ENCODE measurements around the gene NWD2.

Gene NWD2

GRCh38 chr4:37443137-37443536, 198.6 kb downstream of the NWD2 start:
- DNase-seq, result no peak

DNA sequence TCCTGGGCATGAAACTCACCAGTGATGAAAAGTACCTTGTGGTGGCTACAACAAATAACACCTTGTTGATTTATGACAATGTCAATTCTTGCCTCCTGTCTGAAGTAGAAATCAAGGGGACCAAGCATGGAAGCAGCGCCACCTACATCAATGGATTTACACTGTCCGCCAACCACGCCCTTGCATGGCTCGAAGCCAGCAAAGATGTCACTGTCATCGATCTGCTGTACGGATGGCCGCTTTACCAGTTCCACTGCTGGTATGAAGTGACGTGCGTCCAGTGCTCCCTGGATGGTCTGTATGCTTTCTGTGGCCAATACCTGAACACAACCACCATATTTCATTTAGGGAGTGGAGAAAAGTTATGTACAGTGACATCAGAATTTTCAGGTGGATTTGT, 200.5 kb downstream of the NWD2 start:
- no peak for DNase-seq

DNA sequence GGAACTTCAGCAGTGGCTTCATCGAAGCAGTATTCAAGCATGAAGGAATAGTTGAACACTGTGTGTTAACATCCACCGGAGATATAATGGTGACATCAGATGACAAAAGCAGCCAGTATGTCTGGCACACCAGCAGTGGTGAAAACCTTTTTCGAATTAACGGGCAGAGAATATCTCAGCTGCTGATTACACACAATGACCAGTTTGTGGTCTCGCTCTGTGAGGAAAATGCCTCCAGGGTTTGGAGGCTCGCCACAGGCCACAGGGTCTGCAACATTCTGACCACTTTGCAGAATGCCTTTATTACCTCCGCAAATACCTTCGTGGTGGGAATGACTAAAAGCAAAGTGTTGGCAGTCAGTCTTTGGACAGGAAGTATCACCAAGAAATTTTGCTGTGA, 201.5 kb downstream of the NWD2 start:
- no peak for DNase-seq

DNA sequence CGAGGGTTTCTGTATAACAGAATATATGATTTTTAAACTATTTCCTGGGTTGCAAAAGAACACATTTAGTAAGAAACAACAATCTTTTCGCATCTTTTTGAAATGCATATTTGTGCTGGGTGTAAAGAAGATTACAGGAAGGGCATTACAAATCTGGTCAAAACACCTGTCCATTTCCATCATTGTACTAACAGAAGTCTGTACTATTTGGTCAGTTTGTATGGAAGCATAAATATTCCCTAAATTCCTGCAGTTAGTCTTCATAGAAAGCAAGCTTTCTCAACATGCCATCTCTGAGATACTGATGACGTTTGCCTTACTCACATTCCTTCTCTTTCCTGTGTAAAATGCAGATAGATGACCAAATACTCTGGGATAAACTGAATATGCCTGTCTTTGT, 203.3 kb downstream of the NWD2 start:
- no peak for DNase-seq

- DNase-seq, result no peak
Measured at GRCh38 chr4:37450309-37450708, 205.8 kb downstream of the NWD2 start.

- DNase-seq, result no peak
Measured at GRCh38 chr4:37450911-37451310, 206.4 kb downstream of the NWD2 start.

- DNase-seq, result no peak
Measured at GRCh38 chr4:37451656-37452055, 207.1 kb downstream of the NWD2 start.

DNA sequence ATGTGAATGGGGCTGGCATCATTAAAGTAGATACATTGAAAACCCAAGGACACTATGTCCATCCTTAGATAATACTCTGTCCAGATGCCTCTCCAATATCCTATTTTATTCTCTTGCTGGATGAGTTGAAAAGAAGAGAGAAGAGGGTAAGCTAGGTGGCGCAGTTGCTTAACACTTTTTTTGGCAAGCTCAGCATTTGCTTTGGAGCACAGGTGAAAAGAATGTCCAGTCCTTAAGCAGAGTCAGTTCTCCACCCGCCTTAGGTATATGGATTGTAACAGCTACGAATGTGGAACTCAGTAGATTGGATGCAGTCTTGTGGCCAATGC, 208.4 kb downstream of the NWD2 start:
- DNase-seq, result peak; percentile 24 to 47

GRCh38 chr4:37453281-37453998, 208.9 kb downstream of the NWD2 start:
- peak in 1 of 2 donors; percentile 31 for DNase-seq

- no peak for DNase-seq
Measured at GRCh38 chr4:37453999-37454800, 209.7 kb downstream of the NWD2 start.

DNA sequence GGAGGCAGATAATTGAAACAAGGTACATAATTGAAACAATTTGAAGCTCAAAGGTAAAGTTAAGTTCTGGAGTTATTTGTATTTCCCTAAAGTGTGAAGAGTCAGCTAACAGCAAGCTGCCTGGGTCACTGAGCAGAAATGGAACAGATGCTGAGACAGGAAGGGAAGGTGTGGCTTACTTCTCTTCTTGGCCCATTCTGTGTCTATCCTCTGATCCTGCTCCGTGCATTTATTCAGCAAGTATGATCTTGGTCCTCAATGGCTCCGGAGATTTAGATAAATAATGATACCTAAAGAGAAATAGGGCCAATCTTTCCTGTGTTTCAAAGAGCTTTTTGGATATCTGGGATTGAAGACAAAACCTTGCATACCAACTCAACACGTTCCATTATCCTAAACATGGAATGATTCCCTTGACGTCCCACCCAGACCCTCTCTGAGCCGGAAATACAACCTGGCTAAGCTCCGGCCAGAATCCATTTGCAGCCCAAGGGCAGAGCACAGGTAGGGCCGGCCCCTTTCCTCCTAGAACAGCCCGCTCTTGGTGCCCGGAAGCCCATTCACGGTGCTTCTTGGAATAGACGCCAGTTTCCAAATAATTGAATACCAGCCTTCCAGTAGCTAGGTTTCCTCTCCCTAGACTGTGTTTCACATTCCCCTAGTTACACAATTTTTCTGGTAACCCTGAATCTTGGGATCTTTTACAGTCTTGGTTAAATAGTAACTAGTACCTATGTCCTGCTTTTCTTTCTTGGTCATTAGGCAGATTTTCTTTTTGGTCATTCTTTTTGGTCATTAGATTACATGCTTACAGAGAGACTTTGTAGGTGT, 211.0 kb downstream of the NWD2 start:
- no peak for DNase-seq

DNA sequence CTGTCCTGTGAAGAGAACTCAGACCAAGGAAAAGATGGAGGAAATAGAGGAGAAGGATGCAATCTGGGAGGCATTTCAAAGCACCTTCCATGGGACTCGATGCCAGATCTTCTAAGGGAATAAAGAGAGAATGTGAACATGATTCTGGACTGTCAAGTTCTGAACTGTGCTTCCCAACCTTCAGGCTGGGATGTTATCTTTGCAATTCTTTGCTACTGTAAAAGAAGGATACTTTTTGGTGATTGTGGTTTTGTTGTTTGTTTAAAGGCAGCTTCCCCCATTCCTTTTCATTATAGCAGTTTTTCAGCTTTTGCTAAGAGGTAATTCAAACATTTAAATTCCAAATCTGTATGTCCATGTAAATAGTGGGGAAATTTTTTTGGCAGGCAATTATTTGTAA, 217.3 kb downstream of the NWD2 start:
- no peak for DNase-seq

DNA sequence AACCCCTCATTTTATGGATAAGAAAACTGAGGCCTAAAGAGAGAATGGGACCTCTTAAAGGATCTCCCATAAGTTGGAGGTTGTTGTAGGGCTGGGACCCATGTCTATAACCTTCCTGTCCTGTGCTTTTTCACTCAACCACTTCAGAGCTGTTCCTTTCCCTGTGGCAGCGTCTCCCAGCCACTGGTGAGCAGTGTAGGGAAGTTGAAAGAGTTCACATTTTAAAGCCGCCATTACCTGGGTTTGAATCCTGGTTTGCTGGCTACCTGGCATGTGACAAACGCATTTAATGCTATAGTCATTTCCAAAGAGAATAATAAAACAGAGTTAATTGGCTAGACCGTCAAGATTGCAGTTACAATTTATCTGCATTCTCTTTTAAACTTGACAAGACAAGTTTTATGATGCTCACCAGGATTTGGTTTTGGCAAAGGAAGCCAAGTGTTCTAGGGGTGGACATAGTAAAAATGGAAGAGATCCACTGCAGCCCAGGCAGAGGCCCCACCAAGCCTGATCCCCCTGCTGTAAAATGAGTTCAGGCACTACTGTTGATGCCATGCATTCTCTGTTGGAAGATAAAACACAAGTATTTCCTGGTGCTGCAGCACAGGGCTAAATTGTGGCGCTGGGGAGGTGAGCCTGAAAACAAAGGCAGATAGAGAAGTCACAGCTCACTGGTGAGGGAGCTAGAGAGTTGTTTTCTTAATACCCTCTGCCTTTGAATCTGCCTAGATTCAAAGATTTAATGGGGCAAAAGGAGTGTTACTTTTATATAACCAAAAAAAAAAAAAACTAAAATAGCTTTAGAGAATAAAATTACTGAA, 218.7 kb downstream of the NWD2 start:
- no peak for DNase-seq

- DNase-seq, result no peak
Measured at GRCh38 chr4:37464373-37465128, 220.0 kb downstream of the NWD2 start.

- no peak for DNase-seq
Measured at GRCh38 chr4:37465296-37465695, 220.8 kb downstream of the NWD2 start.

DNA sequence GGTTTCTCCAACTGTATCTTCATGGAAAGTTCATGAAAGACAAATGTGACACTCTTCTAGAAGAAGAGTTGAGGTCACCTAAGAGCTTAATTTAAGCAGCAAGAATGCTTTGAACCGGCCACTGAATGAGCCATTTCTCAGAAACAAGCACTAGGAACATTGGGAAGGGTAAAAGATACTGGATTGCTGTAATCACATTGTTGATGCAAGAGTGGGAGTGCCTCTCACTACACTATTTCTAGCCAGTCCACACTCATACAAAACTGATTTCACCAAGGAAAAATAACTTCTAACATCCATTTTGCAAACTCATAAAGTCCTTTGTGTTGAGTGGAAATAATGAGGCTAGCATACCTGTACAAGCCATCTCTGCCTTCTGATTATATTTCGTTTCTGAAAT, 221.3 kb downstream of the NWD2 start:
- DNase-seq, result no peak

- no peak for DNase-seq
Measured at GRCh38 chr4:37467223-37467622, 222.7 kb downstream of the NWD2 start.

DNA sequence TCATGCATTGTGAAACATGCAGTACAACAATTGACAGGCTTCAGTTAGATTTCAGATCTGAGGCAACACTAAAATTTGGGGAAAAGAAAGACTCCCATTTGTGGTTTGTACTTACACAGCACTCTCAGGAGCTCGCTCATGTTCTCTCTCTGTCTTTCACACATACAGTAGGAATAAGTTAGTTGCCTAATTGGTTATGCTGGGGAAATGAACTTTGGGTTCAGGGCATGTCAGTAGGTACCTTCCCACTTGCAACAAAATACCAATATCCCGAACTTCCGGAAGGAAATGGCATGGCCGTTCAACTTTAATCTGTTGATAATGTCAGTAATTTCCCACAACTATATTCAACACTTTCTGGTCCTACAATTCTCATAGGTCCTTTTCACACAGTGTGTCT, 223.3 kb downstream of the NWD2 start:
- no peak for DNase-seq

DNA sequence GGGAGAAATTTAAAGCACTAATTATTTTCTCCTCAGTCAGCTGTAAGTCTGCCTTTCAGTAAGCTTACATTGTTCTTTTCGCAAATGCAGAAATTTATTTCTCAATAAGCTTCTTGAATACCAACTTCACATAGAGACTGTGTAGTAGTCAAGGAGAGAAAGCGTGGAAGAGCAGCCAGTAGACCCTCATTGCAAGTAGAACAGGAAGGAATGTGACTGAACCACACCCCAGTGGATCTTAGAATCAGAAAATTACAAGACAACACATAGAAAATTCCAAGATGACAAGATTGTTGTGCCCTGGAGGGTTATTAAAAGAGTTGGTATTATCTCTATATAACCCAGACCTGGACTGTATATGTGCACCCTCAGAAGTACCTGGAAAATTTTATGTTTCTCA, 224.7 kb downstream of the NWD2 start:
- DNase-seq, result no peak

GRCh38 chr4:37470245-37470644, 225.7 kb downstream of the NWD2 start:
- DNase-seq, result no peak

GRCh38 chr4:37471093-37471492, 226.6 kb downstream of the NWD2 start:
- no peak for DNase-seq

DNA sequence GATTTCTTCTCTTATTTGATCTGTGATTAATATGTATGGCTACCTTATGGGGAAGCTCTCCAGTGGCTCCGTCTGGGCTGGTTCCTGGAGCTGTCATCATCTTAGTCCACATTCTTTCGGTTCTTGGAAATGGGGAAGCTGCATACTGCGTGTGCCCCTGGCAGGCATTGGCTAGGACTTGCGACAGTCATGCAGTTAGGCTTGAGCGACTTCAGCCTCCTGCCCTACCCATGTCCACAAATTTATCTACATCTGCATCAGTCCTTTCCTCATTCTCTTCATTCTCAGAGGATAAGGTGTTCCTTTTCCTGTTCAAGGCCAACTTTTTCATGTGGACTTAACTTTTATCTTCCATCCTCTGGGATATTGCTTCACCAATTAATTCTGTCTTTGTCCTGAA, 227.4 kb downstream of the NWD2 start:
- peak; percentile 57 to 88 for DNase-seq

All from inflammatory macrophage (primary cell).